ENCODE results near the gene PGAP1. TPM values are rescaled to one million over a fixed set of nuclear protein-coding genes. Genes with fewer than 3 reads are reported as not detected.

The PGAP1 gene
- total and polyA plus RNA-seq, 2 donors (not counting 1 experiment from before 2014, with no cell fraction given): 0.25 to 21.8 TPM

GRCh38 chr2:196941398-196942078 is 15.0 kb upstream of the PGAP1 start:
- Histone ChIP-seq H3K4me2 (replicated peaks; ENCODE audit: low read depth, low read length, poor library complexity, severe bottlenecking) (no peak overlapping the region), H3K79me2 (ENCODE audit: control insufficient read depth, insufficient read depth, low read length) (no peaks in the 10 kb centered on the region), H3K4me3 (ENCODE audit: control extremely low read depth in 1 of 5, extremely low read depth in 1 of 5, insufficient read depth in 1 of 5, low read depth in 2 of 5, low read length in 4 of 5) (no peak overlapping the region), H2AFZ (ENCODE audit: insufficient read depth, low read depth, low read length, poor library complexity, severe bottlenecking) (no peak overlapping the region), H3K9me3 (ENCODE audit: control extremely low read depth in 1 of 3, control insufficient read depth in 2 of 3, insufficient read depth in 1 of 3, low read length in 2 of 3) (no peaks in the 10 kb centered on the region), H3K36me3 (replicated peaks in 1 of 2; ENCODE audit: control extremely low read depth in 1 of 2, control insufficient read depth in 1 of 2, extremely low read depth in 1 of 2, insufficient read depth in 2 of 2, low read length in 1 of 2) (no peaks in the 10 kb centered on the region), H3K4me1 (ENCODE audit: control insufficient read depth in 2 of 2, insufficient read depth in 2 of 2, low read length in 2 of 2) (no peaks in the 10 kb centered on the region), H3K9ac (ENCODE audit: low read length) (no peak overlapping the region), H3K27ac (ENCODE audit: low read length in 2 of 2) (no peak overlapping the region), H4K20me1 (ENCODE audit: control insufficient read depth, insufficient read depth, low read length, poor library complexity, severe bottlenecking) (no peaks in the 10 kb centered on the region), H3K27me3 (replicated peaks in 1 of 4; ENCODE audit: control extremely low read depth in 1 of 4, control insufficient read depth in 3 of 4, insufficient read depth in 4 of 4, low read length in 3 of 4) (peaks cover 0 to 4% (median 2%) of the 10 kb centered on the region in 4 experiments)
- DNase-seq: no peak
- 86% methylated on average over 1 of the region's 4 CpGs for WGBS (ENCODE audit: insufficient coverage)
- no peaks in the 10 kb centered on the region for H3K4me1 Mint-ChIP-seq
- CTCF ChIA-PET: no interaction called here
- ATAC-seq (ENCODE audit: low read depth): no peak
- POLR2A ChIA-PET: no interaction called here
- H3K4me3 Mint-ChIP-seq: no peak overlapping the region
- H3K27ac Mint-ChIP-seq: no peak overlapping the region
- no peaks in the 10 kb centered on the region for H3K9me3 Mint-ChIP-seq (ENCODE audit: insufficient read depth)
- H3K27me3 Mint-ChIP-seq: peaks cover 18% of the 10 kb centered on the region
- TF ChIP-seq, protein P1, sequence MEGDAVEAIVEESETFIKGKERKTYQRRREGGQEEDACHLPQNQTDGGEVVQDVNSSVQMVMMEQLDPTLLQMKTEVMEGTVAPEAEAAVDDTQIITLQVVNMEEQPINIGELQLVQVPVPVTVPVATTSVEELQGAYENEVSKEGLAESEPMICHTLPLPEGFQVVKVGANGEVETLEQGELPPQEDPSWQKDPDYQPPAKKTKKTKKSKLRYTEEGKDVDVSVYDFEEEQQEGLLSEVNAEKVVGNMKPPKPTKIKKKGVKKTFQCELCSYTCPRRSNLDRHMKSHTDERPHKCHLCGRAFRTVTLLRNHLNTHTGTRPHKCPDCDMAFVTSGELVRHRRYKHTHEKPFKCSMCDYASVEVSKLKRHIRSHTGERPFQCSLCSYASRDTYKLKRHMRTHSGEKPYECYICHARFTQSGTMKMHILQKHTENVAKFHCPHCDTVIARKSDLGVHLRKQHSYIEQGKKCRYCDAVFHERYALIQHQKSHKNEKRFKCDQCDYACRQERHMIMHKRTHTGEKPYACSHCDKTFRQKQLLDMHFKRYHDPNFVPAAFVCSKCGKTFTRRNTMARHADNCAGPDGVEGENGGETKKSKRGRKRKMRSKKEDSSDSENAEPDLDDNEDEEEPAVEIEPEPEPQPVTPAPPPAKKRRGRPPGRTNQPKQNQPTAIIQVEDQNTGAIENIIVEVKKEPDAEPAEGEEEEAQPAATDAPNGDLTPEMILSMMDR (IDR thresholded peaks at IDR 0.05): no peak
- no peak for TF ChIP-seq EZH2 (IDR thresholded peaks at IDR 0.05; ENCODE audit: borderline replicate concordance, insufficient read depth, low read depth, low read length, poor library complexity, severe bottlenecking)
- intact Hi-C loops (cut with micrococcal nuclease): no loop called here

- peaks cover 0 to 3% (median 0%) of the 10 kb centered on the region in 4 experiments for H3K27me3 ChIP-seq (replicated peaks in 1 of 4; ENCODE audit: control extremely low read depth in 1 of 4, control insufficient read depth in 3 of 4, insufficient read depth in 4 of 4, low read length in 3 of 4)
- H3K79me2 ChIP-seq (ENCODE audit: control insufficient read depth, insufficient read depth, low read length): no peaks in the 10 kb centered on the region
- intact Hi-C loops (cut with micrococcal nuclease): no loop called here
- Mint-ChIP-seq H3K27me3 (peaks cover 6% of the 10 kb centered on the region), H3K27ac (no peak overlapping the region), H3K4me3 (no peak overlapping the region), H3K4me1 (no peaks in the 10 kb centered on the region), H3K9me3 (ENCODE audit: insufficient read depth) (no peaks in the 10 kb centered on the region)
- no peaks in the 10 kb centered on the region for H3K36me3 ChIP-seq (replicated peaks in 1 of 2; ENCODE audit: control extremely low read depth in 1 of 2, control insufficient read depth in 1 of 2, extremely low read depth in 1 of 2, insufficient read depth in 2 of 2, low read length in 1 of 2)
- no peak overlapping the region for H3K9ac ChIP-seq (ENCODE audit: low read length)
- H3K4me1 ChIP-seq (ENCODE audit: control insufficient read depth in 2 of 2, insufficient read depth in 2 of 2, low read length in 2 of 2): no peaks in the 10 kb centered on the region
- H3K9me3 ChIP-seq (ENCODE audit: control extremely low read depth in 1 of 3, control insufficient read depth in 2 of 3, insufficient read depth in 1 of 3, low read length in 2 of 3): no peaks in the 10 kb centered on the region
- ChIA-PET POLR2A (no interaction called here), CTCF (no interaction called here)
- no peak overlapping the region for H3K27ac ChIP-seq (ENCODE audit: low read length in 2 of 2)
- DNase-seq (no peak), ATAC-seq (ENCODE audit: low read depth) (no peak)
- H3K4me3 ChIP-seq (ENCODE audit: control extremely low read depth in 1 of 5, extremely low read depth in 1 of 5, insufficient read depth in 1 of 5, low read depth in 2 of 5, low read length in 4 of 5): no peak overlapping the region
- no peak overlapping the region for H2AFZ ChIP-seq (ENCODE audit: insufficient read depth, low read depth, low read length, poor library complexity, severe bottlenecking)
- 100% methylated on average over 1 of the region's 1 CpG for WGBS (ENCODE audit: insufficient coverage)
- H4K20me1 ChIP-seq (ENCODE audit: control insufficient read depth, insufficient read depth, low read length, poor library complexity, severe bottlenecking): no peaks in the 10 kb centered on the region
- H3K4me2 ChIP-seq (replicated peaks; ENCODE audit: low read depth, low read length, poor library complexity, severe bottlenecking): no peak overlapping the region
- TF ChIP-seq, protein P1 (IDR thresholded peaks at IDR 0.05): no peak
- TF ChIP-seq EZH2 (IDR thresholded peaks at IDR 0.05; ENCODE audit: borderline replicate concordance, insufficient read depth, low read depth, low read length, poor library complexity, severe bottlenecking): no peak
Measured at GRCh38 chr2:196939371-196939770, 12.9 kb upstream of the PGAP1 start.
